Measurements from ENCODE around the gene TIAM2. TPM values are rescaled to one million over a fixed set of nuclear protein-coding genes. Genes with fewer than 3 reads are reported as not detected.
"Not testable (repeated sequence)": the region's sequence is repeated elsewhere in the genome, so short reads cannot be mapped to it uniquely, and the experiment has no call there.

TIAM2 gene
- total RNA-seq, 4 donors from 2014 or later = 4.8 to 11.4 (median 6.7) TPM

GRCh38 chr6:155212616-155213380 is 217.7 kb downstream of the TIAM2 start:
- TF ChIP-seq EP300 (IDR thresholded peaks at IDR 0.05) = no peak
- no peak for DNase-seq (ENCODE audit: low spot score in 2 of 2)
- peaks cover 7% of the 10 kb centered on the region for H3K4me1 ChIP-seq
- 66% methylated on average over 16 of the region's 16 CpGs for WGBS
- H3K27ac ChIP-seq = no peak overlapping the region
- no peaks in the 10 kb centered on the region for H3K27me3 ChIP-seq
- no peaks in the 10 kb centered on the region for H3K9me3 ChIP-seq
- H3K36me3 ChIP-seq = no peaks in the 10 kb centered on the region
- no peak overlapping the region for H3K4me3 ChIP-seq

- no peaks in the 10 kb centered on the region for H3K27me3 ChIP-seq
- WGBS = 70% methylated on average over 7 of the region's 23 CpGs
- no peak overlapping the region for H3K4me3 ChIP-seq
- no peak for DNase-seq (ENCODE audit: low spot score in 2 of 2)
- TF ChIP-seq CTCF (IDR thresholded peaks at IDR 0.05) (no peak), POLR2A (IDR thresholded peaks at IDR 0.05) (no peak)
- H3K9me3 ChIP-seq = no peaks in the 10 kb centered on the region
- H3K36me3 ChIP-seq = no peaks in the 10 kb centered on the region
- peaks cover 7% of the 10 kb centered on the region for H3K4me1 ChIP-seq
- H3K27ac ChIP-seq = no peak overlapping the region
These were observed 218.7 kb downstream of the TIAM2 start for GRCh38 chr6:155213611-155214372.

GRCh38 chr6:155215906-155216305 is 220.8 kb downstream of the TIAM2 start:
- peaks cover 13% of the 10 kb centered on the region for H3K4me1 ChIP-seq
- H3K27ac ChIP-seq = no peak overlapping the region
- no peak for TF ChIP-seq POLR2AphosphoS5 (IDR thresholded peaks at IDR 0.05)
- TF ChIP-seq POLR2A (IDR thresholded peaks at IDR 0.05) = no peak
- no peak for TF ChIP-seq CTCF (IDR thresholded peaks at IDR 0.05)
- no peak for TF ChIP-seq EP300 (IDR thresholded peaks at IDR 0.05)
- H3K36me3 ChIP-seq = no peaks in the 10 kb centered on the region
- no peak overlapping the region for H3K4me3 ChIP-seq
- 88% methylated on average over 4 of the region's 4 CpGs for WGBS
- H3K9me3 ChIP-seq = no peaks in the 10 kb centered on the region
- DNase-seq (ENCODE audit: low spot score in 2 of 2) = no peak
- no peaks in the 10 kb centered on the region for H3K27me3 ChIP-seq

DNA sequence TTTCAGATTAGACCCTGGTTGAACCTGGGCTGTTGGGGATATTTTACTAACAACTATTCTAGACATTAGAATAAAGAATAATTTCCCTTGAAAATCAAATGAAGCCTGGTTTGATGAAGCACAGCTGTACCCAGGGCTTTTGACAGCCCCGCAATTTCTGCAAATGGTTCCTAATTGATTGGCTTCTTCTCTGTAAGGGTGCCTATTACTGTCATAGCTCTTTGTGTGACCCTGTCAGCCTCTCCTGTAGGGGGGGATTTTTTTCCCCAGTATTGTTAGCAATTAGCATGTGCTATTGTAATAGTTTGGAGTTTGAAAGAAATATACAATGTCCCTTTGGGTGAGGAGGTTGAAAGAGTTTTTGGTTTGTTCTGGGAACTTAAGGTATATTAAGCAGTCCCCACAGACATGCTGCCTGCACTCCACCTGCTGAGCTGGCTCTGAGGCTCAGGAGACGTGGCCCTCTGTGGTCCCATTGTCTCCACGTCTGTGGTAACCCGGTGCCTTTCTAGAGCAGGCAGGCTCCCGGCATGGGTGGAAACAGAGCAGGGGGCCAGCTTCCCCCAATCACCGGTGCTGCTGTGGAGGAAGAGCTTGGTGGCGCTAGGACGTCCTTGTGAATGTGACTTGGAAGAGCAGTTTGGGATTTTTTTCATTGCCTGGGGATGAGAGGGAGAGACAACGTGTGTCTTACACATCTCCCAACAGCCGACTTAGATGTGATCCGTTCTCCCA is 221.4 kb downstream of the TIAM2 start:
- TF ChIP-seq CTCF (IDR thresholded peaks at IDR 0.05) (no peak), POLR2AphosphoS5 (IDR thresholded peaks at IDR 0.05) (no peak), POLR2A (IDR thresholded peaks at IDR 0.05) (no peak), EP300 (IDR thresholded peaks at IDR 0.05) (no peak)
- 71% methylated on average over 11 of the region's 11 CpGs for WGBS
- H3K4me3 ChIP-seq = no peak overlapping the region
- no peaks in the 10 kb centered on the region for H3K36me3 ChIP-seq
- H3K4me1 ChIP-seq = peaks cover 13% of the 10 kb centered on the region
- DNase-seq (ENCODE audit: low spot score in 2 of 2) = no peak
- no peaks in the 10 kb centered on the region for H3K27me3 ChIP-seq
- H3K9me3 ChIP-seq = no peaks in the 10 kb centered on the region
- no peak overlapping the region for H3K27ac ChIP-seq

- not testable (repeated sequence) for H3K4me3 ChIP-seq, H3K27me3 ChIP-seq, H3K36me3 ChIP-seq, H3K27ac ChIP-seq, H3K4me1 ChIP-seq, H3K9me3 ChIP-seq
- whole genome bisulfite sequencing = 93% methylated on average over 20 of the region's 20 CpGs
- DNase-seq (ENCODE audit: low spot score in 2 of 2) = peak in 1 of 2 donors; percentile 23
These were observed 223.6 kb downstream of the TIAM2 start for GRCh38 chr6:155218711-155219110.

DNA sequence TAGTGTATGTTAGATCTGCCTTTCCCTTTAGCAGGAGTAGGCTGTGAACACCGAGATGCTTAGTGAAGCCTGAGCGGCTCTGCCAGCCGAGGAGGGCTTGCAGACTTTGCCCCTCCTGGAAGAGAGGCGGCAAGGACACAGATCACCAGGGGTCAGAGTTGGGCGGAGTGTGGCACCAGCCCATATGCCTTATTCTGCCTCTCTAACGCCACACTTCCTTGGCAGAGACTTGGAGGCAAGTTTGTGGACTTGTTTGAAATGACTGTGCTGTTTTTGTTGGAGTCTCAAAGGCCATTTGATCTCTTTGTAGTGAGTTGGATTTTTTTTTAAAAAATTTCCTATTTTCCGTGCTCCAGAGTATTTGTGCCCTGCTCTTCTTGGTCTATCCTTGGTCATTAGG is 224.2 kb downstream of the TIAM2 start:
- WGBS = 79% methylated on average over 7 of the region's 7 CpGs
- no peak for TF ChIP-seq POLR2A (IDR thresholded peaks at IDR 0.05)
- TF ChIP-seq CTCF (IDR thresholded peaks at IDR 0.05) = no peak
- TF ChIP-seq EP300 (IDR thresholded peaks at IDR 0.05) = no peak
- no peak for TF ChIP-seq POLR2AphosphoS5 (IDR thresholded peaks at IDR 0.05)
- Histone ChIP-seq H3K36me3 (no peaks in the 10 kb centered on the region), H3K4me3 (no peak overlapping the region), H3K9me3 (no peaks in the 10 kb centered on the region), H3K27me3 (no peaks in the 10 kb centered on the region), H3K27ac (peak overlapping the region; percentile 45), H3K4me1 (peaks cover 6% of the 10 kb centered on the region)
- DNase-seq (ENCODE audit: low spot score in 2 of 2) = peak in 1 of 2 donors; percentile 53
